Measurements from ENCODE around the gene TMEM185B.
"Not testable (repeated sequence)": the region's sequence is repeated elsewhere in the genome, so short reads cannot be mapped to it uniquely, and the experiment has no call there.

The TMEM185B gene

GRCh38 chr2:120206022-120206581 lies 17.1 kb downstream of the TMEM185B start:
- DNase-seq (ENCODE audit: low read depth), result no peak

GRCh38 chr2:120204945-120205670 lies 18.1 kb downstream of the TMEM185B start:
- DNase-seq (ENCODE audit: low read depth), result no peak

GRCh38 chr2:120204417-120204816 lies 18.8 kb downstream of the TMEM185B start:
- no peak for DNase-seq (ENCODE audit: low read depth)

GRCh38 chr2:120204022-120204405 lies 19.2 kb downstream of the TMEM185B start:
- DNase-seq (ENCODE audit: low read depth), result no peak

GRCh38 chr2:120203251-120204021 lies 19.8 kb downstream of the TMEM185B start:
- DNase-seq (ENCODE audit: low read depth), result no peak

GRCh38 chr2:120199817-120200459 lies 23.3 kb downstream of the TMEM185B start:
- DNase-seq (ENCODE audit: low read depth), result not testable (repeated sequence)

- no peak for DNase-seq (ENCODE audit: low read depth)
Measured at GRCh38 chr2:120195553-120195952, 27.6 kb downstream of the TMEM185B start.

GRCh38 chr2:120192280-120192679 lies 30.9 kb downstream of the TMEM185B start:
- no peak for DNase-seq (ENCODE audit: low read depth)

- DNase-seq (ENCODE audit: low read depth), result no peak
Measured at GRCh38 chr2:120189189-120189588, 34.0 kb downstream of the TMEM185B start.

GRCh38 chr2:120182019-120182560 lies 41.1 kb downstream of the TMEM185B start:
- no peak for DNase-seq (ENCODE audit: low read depth)

GRCh38 chr2:120180066-120180465 lies 43.1 kb downstream of the TMEM185B start:
- no peak for DNase-seq (ENCODE audit: low read depth)

GRCh38 chr2:120179396-120179795 lies 43.8 kb downstream of the TMEM185B start:
- no peak for DNase-seq (ENCODE audit: low read depth)

GRCh38 chr2:120177973-120178372 lies 45.2 kb downstream of the TMEM185B start:
- no peak for DNase-seq (ENCODE audit: low read depth)

GRCh38 chr2:120177001-120177621 lies 46.1 kb downstream of the TMEM185B start:
- peak; percentile 65 for DNase-seq (ENCODE audit: low read depth)

- no peak for DNase-seq (ENCODE audit: low read depth)
Measured at GRCh38 chr2:120176526-120176925, 46.7 kb downstream of the TMEM185B start.

GRCh38 chr2:120174963-120175581 lies 48.1 kb downstream of the TMEM185B start:
- no peak for DNase-seq (ENCODE audit: low read depth)
